Mesenchymal stem cell (in vitro differentiated cells and primary cell): Measurements from ENCODE around the gene HOXB6.

Experiments used
- DNase-seq: peaks from one replicate; pipeline ENCODE4 v3.0.0-alpha.2; 2013
- H2AFZ ChIP-seq: one replicate; pipeline ENCODE4 v1.6.1; 2013; ENCODE audit warnings: low read depth, mild to moderate bottlenecking, control low read depth, inconsistent platforms, low read length, moderate library complexity
- H2AK5ac ChIP-seq: 2 replicates; pipeline ENCODE4 v1.6.1; 2013; ENCODE audit warnings: low read length, moderate library complexity, mild to moderate bottlenecking, inconsistent platforms; ENCODE audit not compliant: severe bottlenecking
- H2BK120ac ChIP-seq: one replicate; pipeline ENCODE4 v1.6.1; 2013; ENCODE audit warnings: low read depth, mild to moderate bottlenecking, inconsistent platforms, low read length, moderate library complexity
- H2BK12ac ChIP-seq, 2 experiments: one replicate each; pipeline ENCODE4 v1.6.1; 2013; ENCODE audit warnings: inconsistent platforms in 2 of 2, low read length in 2 of 2, mild to moderate bottlenecking in 2 of 2, moderate library complexity in 2 of 2, control low read depth in 1 of 2
- H2BK15ac ChIP-seq: one replicate; pipeline ENCODE4 v1.6.1; 2013; ENCODE audit warnings: mild to moderate bottlenecking, low read depth, inconsistent platforms; ENCODE audit not compliant: poor library complexity, severe bottlenecking
- H2BK5ac ChIP-seq: 2 replicates; pipeline ENCODE4 v1.6.1; 2013; ENCODE audit warnings: low read depth, mild to moderate bottlenecking, low read length, control low read depth, inconsistent platforms; ENCODE audit not compliant: poor library complexity, severe bottlenecking
- H3K14ac ChIP-seq, 2 experiments: one replicate each; pipeline ENCODE4 v1.6.1; 2013; ENCODE audit warnings: inconsistent platforms in 2 of 2, low read length in 2 of 2, control low read depth in 1 of 2, mild to moderate bottlenecking in 1 of 2, moderate library complexity in 1 of 2
- H3K18ac ChIP-seq, 2 experiments: one replicate each; pipeline ENCODE4 v1.6.1; 2013; ENCODE audit warnings: inconsistent platforms in 2 of 2, low read length in 2 of 2, control low read depth in 1 of 2, low read depth in 1 of 2, mild to moderate bottlenecking in 1 of 2
- H3K23ac ChIP-seq, 2 experiments: one replicate each; pipeline ENCODE4 v1.6.1; 2013; ENCODE audit warnings: inconsistent platforms in 2 of 2, low read length in 2 of 2, mild to moderate bottlenecking in 2 of 2, moderate library complexity in 2 of 2, control low read depth in 1 of 2
- H3K27ac ChIP-seq: 2 replicates; pipeline ENCODE4 v1.5.1; 2013; ENCODE audit warnings: mild to moderate bottlenecking, moderate library complexity, low read length, control low read depth, inconsistent platforms; ENCODE audit not compliant: poor library complexity, severe bottlenecking
- H3K27me3 ChIP-seq, 2 experiments: 2 replicates each; pipeline versions ENCODE4 v1.6.1 to v1.7.0; 2013; ENCODE audit warnings: low read length in 2 of 2, mild to moderate bottlenecking in 2 of 2, moderate library complexity in 2 of 2, control low read depth in 1 of 2, inconsistent platforms in 1 of 2; ENCODE audit not compliant: control insufficient read depth in 1 of 2, insufficient read depth in 1 of 2
- H3K36me3 ChIP-seq, 2 experiments: 2 replicates each; pipeline versions ENCODE4 v1.6.1 to v1.7.0; 2013; ENCODE audit warnings: low read length in 2 of 2, control low read depth in 1 of 2, inconsistent platforms in 1 of 2, low read depth in 1 of 2, mild to moderate bottlenecking in 1 of 2; ENCODE audit not compliant: insufficient read depth in 2 of 2, control insufficient read depth in 1 of 2
- H3K4ac ChIP-seq, 2 experiments: one replicate each; pipeline ENCODE4 v1.6.1; 2013; ENCODE audit warnings: inconsistent platforms in 2 of 2, low read length in 2 of 2, mild to moderate bottlenecking in 2 of 2, moderate library complexity in 2 of 2, control low read depth in 1 of 2, low read depth in 1 of 2
- H3K4me1 ChIP-seq: 2 replicates; pipeline ENCODE4 v1.6.1; 2013; ENCODE audit warnings: low read depth, low read length, control low read depth; ENCODE audit not compliant: control insufficient read depth, insufficient read depth
- H3K4me2 ChIP-seq: 2 replicates; pipeline ENCODE4 v1.6.1; 2013; ENCODE audit warnings: low read length, mild to moderate bottlenecking, inconsistent platforms; ENCODE audit not compliant: poor library complexity, severe bottlenecking
- H3K4me3 ChIP-seq, 2 experiments: 2 replicates each; pipeline versions ENCODE4 v1.5.1 to v1.7.0; 2013; ENCODE audit warnings: low read length in 2 of 2, mild to moderate bottlenecking in 2 of 2, control low read depth in 1 of 2, low read depth in 1 of 2; ENCODE audit not compliant: insufficient read depth in 1 of 2
- H3K79me1 ChIP-seq: replicated peaks from 2 replicates; pipeline ENCODE4 v1.6.1; 2013; ENCODE audit warnings: mild to moderate bottlenecking, control low read depth, low read length, inconsistent platforms; ENCODE audit not compliant: poor library complexity, severe bottlenecking
- H3K9ac ChIP-seq: 2 replicates; pipeline ENCODE4 v1.7.0; 2013; ENCODE audit warnings: mild to moderate bottlenecking, low read length, moderate library complexity
- H3K9me3 ChIP-seq: 2 replicates; pipeline ENCODE4 v1.7.0; 2013; ENCODE audit warnings: mild to moderate bottlenecking, low read length; ENCODE audit not compliant: control insufficient read depth
- H4K8ac ChIP-seq: one replicate; pipeline ENCODE4 v1.6.1; 2013; ENCODE audit warnings: inconsistent platforms, mild to moderate bottlenecking, low read length, moderate library complexity
- H4K91ac ChIP-seq: one replicate; pipeline ENCODE4 v1.6.1; 2013; ENCODE audit warnings: mild to moderate bottlenecking, low read length, inconsistent platforms
- WGBS: methylation state at CpG from one replicate; pipeline ENCODE4 v1.1.7; 2013; ENCODE audit warnings: mixed read lengths; 5-methylcytosine and 5-hydroxymethylcytosine counted together

Gene HOXB6

DNA sequence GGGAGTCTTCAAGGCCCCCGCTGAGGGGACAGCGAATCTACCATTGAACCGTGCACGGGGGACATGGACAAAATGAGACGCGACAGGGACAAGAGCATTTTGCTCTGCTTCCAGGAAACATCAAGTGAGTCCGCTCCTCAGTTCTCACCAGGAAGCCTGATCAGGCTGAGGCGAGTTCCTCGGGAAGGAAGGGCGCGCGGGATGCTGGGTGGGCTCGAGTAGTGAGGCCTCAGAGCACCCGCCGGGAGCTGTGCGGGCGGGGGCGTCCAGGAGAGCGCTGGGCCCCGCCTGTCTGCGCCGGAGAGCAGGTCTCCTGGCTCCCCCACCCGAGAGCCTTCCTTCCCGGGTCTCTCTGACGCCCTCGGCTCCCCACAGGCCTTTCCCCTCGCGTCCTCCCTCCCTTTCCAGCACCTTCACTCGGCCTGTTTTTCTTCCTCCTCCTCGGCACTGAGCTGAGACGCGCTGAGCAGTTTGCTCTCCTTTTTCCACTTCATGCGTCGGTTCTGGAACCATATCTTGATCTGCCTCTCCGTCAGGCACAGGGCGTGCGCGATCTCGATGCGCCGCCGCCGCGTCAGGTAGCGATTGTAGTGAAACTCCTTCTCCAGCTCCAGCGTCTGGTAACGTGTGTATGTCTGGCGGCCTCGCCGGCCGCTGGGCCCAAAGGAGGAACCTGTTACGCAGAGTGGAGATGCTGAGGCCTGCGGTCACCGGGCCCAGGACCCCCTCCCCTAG lies 8.6 kb downstream of the HOXB6 start:
- WGBS = under 1% methylated on average over 51 of the region's 54 CpGs

DNA sequence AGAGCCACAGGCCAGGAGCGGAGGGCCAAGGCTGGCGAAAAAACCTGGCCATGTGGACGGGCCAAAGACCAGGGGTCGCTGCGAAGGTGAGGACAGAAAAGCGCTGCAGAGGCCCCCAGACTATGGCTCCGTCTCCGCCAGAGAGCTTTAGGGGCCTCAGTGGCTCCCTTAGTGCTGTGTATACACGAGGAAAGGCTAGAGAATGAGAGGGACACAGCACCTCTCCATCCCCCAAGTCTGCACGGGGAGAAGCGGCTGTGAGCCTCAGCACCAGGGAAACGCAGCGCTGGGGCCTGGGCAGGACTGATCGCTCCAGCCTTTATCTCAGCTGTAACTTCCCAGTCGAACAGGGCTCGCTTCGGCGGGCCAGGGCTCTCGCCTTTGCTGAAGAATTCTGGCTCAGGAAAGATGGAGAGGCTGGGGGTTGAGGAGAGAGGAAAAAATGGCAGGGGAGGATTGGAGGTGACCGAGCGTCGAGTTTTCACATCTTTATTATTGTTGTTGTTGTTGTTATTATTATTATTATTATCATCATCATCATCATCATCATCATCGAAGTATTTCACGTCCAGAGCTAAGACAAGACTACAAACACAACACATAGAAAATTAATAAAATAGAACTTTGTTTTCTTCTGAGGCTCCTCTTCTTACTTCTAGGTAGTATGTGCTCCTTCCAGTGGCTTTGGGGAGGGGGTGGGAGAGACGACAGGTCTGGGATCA lies 9.3 kb downstream of the HOXB6 start:
- Histone ChIP-seq H2BK5ac (no peak overlapping the region), H3K4ac (peak overlapping the region; percentile 57 to 71), H3K4me1 (peaks cover 53% of the 10 kb centered on the region), H3K9me3 (no peaks in the 10 kb centered on the region), H3K23ac (peak overlapping the region in 1 of 2 experiments; percentile 96), H3K36me3 (peaks cover 31 to 34% of the 10 kb centered on the region in 2 experiments), H3K4me3 (no peak overlapping the region), H2BK120ac (peak overlapping the region; percentile 95), H3K27ac (peak overlapping the region; percentile 90), H3K18ac (peak overlapping the region; percentile 94 to 97), H2BK15ac (no peak overlapping the region), H2AK5ac (peak overlapping the region; percentile 84), H3K27me3 (no peaks in the 10 kb centered on the region), H3K14ac (peak overlapping the region in 1 of 2 experiments; percentile 73), H2AFZ (no peak overlapping the region), H3K4me2 (peak overlapping the region; percentile 73), H3K79me1 (peaks cover 4% of the 10 kb centered on the region), H4K91ac (peak overlapping the region; percentile 77), H3K9ac (no peak overlapping the region), H4K8ac (peak overlapping the region; percentile 77), H2BK12ac (peak overlapping the region in 1 of 2 experiments; percentile 89)
- 4% methylated on average over 17 of the region's 25 CpGs for WGBS
- DNase-seq = peak; percentile 72

More for the DNA sequence above, 8.6 kb downstream of the HOXB6 start:
- Histone ChIP-seq H3K4me1 (peaks cover 52% of the 10 kb centered on the region), H3K14ac (peak overlapping the region in 1 of 2 experiments; percentile 68), H3K23ac (peak overlapping the region in 1 of 2 experiments; percentile 16), H3K27me3 (no peaks in the 10 kb centered on the region), H4K91ac (peak overlapping the region; percentile 52), H4K8ac (peak overlapping the region; percentile 77), H2AFZ (no peak overlapping the region), H2BK5ac (no peak overlapping the region), H3K4me2 (peak overlapping the region; percentile 73), H3K18ac (peak overlapping the region; percentile 63 to 95), H2BK120ac (peak overlapping the region; percentile 42), H3K9me3 (no peaks in the 10 kb centered on the region), H2BK12ac (peak overlapping the region; percentile 7 to 62), H2BK15ac (peak overlapping the region; percentile 86), H3K36me3 (peaks cover 26 to 30% of the 10 kb centered on the region in 2 experiments), H3K27ac (peak overlapping the region; percentile 22), H3K4me3 (peak overlapping the region; percentile 35 to 87), H2AK5ac (peak overlapping the region; percentile 20), H3K4ac (peak overlapping the region; percentile 57 to 84), H3K79me1 (peaks cover 3% of the 10 kb centered on the region), H3K9ac (peak overlapping the region; percentile 91)
- no peak for DNase-seq

DNA sequence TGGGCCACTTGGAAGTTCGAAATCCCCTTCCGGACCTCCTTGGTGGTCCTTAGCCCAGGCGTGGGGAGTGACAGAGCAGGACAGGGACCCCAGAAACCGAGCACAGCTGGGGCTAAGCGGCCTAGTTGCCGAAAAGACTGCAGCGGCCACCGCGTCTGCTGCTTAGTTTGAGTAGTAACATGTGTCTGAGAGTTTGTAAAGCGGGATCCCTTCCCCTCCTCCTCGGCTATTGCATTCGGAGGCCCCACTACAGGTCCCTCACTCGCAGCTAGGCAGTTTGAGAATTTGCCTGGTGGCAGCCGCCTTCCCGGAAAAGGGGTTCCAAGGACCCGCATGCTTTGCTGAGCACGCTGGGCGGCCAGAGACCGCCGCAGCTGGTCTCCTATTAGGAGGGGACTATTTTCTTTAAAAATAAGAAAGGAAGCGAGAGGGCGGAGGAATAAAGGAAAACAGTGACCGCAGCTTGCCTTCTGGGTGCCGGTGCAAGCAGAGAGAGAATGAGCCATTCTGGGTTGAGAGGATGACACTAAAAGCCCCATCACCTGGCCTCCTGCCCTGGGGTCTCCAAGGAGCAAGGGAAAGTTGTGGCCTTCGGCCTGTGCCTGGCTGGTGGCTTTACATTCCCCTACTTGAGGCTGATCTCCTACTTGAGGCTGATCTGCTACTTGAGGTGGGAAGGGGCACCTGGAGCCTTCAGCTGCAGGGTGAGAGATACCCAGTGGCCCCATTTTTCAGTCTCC lies 10.1 kb downstream of the HOXB6 start:
- no peak overlapping the region for H2BK15ac ChIP-seq
- H3K4me3 ChIP-seq = peak overlapping the region in 1 of 2 experiments; percentile 35
- H3K36me3 ChIP-seq = peaks cover 31 to 34% of the 10 kb centered on the region in 2 experiments

More for the DNA sequence above, 10.1 kb downstream of the HOXB6 start:
- 3% methylated on average over 21 of the region's 25 CpGs for WGBS
- Histone ChIP-seq H3K4ac (peak overlapping the region; percentile 36 to 92), H2BK120ac (peak overlapping the region; percentile 95), H3K9ac (peak overlapping the region; percentile 98), H2BK12ac (peak overlapping the region; percentile 15 to 89), H4K8ac (peak overlapping the region; percentile 66), H3K79me1 (peaks cover 4% of the 10 kb centered on the region), H3K4me1 (peaks cover 50% of the 10 kb centered on the region), H3K23ac (peak overlapping the region; percentile 68 to 96), H3K4me2 (peak overlapping the region; percentile 44), H3K14ac (peak overlapping the region in 1 of 2 experiments; percentile 73), H3K9me3 (no peaks in the 10 kb centered on the region), H2AK5ac (peak overlapping the region; percentile 84), H4K91ac (peak overlapping the region; percentile 77), H2BK5ac (peak overlapping the region; percentile 39), H3K27me3 (no peaks in the 10 kb centered on the region), H3K18ac (peak overlapping the region; percentile 94 to 97), H3K27ac (peak overlapping the region; percentile 90), H2AFZ (no peak overlapping the region)
- DNase-seq = peak; percentile 81
